Esophagus muscularis mucosa (tissue), 4 donors: ENCODE measurements around the gene PCDHA2.
"Not testable (repeated sequence)": the region's sequence is repeated elsewhere in the genome, so short reads cannot be mapped to it uniquely, and the experiment has no call there.

ENCODE experiments used
- CTCF ChIP-seq, 3 experiments: fragments of 200-600 bp in 2 of 3; fragments of 450-650 bp in 1 of 3; sonication (generic) in 2 of 3; IDR thresholded peaks; one replicate each; pipeline ENCODE4 v1.5.1; 2017 to 2019; ENCODE audit warnings: antibody characterized with exemption in 3 of 3, mild to moderate bottlenecking in 2 of 3, moderate library complexity in 1 of 3
- EP300 ChIP-seq: sonication (generic); formaldehyde crosslinking; IDR thresholded peaks from one replicate; pipeline ENCODE4 v1.6.1; 2017; ENCODE audit warnings: antibody characterized with exemption
- POLR2A ChIP-seq: fragments of 450-650 bp; IDR thresholded peaks from one replicate; pipeline ENCODE4 v1.6.1; 2017; ENCODE audit warnings: antibody characterized with exemption, moderate library complexity, mild to moderate bottlenecking, low read depth
- POLR2AphosphoS5 ChIP-seq, 2 donors: sonication (generic); formaldehyde crosslinking; IDR thresholded peaks; one replicate each; pipeline ENCODE4 v1.6.1; 2017; ENCODE audit warnings: antibody characterized with exemption in 2 of 2

- TF ChIP-seq CTCF (IDR thresholded peaks at IDR 0.05); POLR2AphosphoS5 (IDR thresholded peaks at IDR 0.05); POLR2A; EP300: not testable (repeated sequence)
Measured at GRCh38 chr5:140796072-140796717, 1.5 kb downstream of the PCDHA2 start.
